AG04449 (cell line): Measurements from ENCODE around the gene TLE1.

Source experiments
- CTCF ChIA-PET: fragments of 350-600 bp; formaldehyde crosslinking; extraction: SDS; loops from one replicate; lab custom pipeline; 2021; ENCODE audit warnings: antibody characterized with exemption; lab: Yijun Ruan, JAX
- POLR2A ChIA-PET: fragments of 400-600, 350-600 bp; formaldehyde crosslinking; extraction: SDS; loops from one replicate; lab custom pipeline; 2020; ENCODE audit warnings: antibody characterized with exemption, inconsistent platforms; lab: Yijun Ruan, JAX
- DNase-seq: peaks from one replicate; pipeline ENCODE4 v3.0.0-alpha.2; 2010; ENCODE audit warnings: low read depth, low spot score
- H3K4me3 ChIP-seq: 2 replicates; pipeline ENCODE4 v1.5.1; 2011; ENCODE audit warnings: low read depth, mild to moderate bottlenecking, control low read depth, low read length
- TF ChIP-seq, protein P1 (sequence below): IDR thresholded peaks from one replicate; pipeline ENCODE4 v1.5.1; 2011; ENCODE audit warnings: mild to moderate bottlenecking, moderate library complexity, low read length, control low read depth, inconsistent platforms; ENCODE audit not compliant: insufficient read depth; ENCODE audit errors: missing control alignments

The TLE1 gene

DNA sequence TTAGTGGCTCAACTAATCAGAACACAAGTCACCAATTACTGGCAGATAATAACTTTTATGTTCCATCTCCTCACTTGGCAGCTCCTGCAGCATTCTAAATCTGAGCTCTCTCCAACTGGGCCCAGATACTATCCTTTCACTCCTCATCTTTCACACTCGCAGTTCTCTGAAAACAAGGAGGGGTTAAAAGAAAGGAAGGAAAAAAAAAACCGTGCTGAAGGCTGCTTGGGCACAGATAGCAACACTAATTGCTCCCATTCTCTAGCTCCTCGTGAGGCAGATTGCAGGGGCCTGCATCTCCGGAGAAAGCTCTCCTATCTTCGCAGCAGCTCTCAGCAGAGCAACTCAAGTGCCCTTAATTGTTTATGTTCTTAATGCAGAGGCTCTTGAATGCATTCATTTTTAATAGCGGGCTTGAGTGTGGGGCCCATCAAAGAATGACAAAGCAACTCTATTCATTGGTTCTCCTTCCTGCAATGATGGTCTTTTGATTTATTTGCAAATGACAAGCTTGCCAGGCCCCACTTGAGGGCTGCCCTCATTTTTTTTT lies 23.9 kb downstream of the TLE1 start:
- no peak for DNase-seq
- ChIA-PET POLR2A (no interaction called here), CTCF (interaction anchor here (1.0 kb wide), 2 partner anchors 141 to 143 kb away, joined by 3 to 4 read pairs; no protein-coding TSS in a partner anchor)

DNA sequence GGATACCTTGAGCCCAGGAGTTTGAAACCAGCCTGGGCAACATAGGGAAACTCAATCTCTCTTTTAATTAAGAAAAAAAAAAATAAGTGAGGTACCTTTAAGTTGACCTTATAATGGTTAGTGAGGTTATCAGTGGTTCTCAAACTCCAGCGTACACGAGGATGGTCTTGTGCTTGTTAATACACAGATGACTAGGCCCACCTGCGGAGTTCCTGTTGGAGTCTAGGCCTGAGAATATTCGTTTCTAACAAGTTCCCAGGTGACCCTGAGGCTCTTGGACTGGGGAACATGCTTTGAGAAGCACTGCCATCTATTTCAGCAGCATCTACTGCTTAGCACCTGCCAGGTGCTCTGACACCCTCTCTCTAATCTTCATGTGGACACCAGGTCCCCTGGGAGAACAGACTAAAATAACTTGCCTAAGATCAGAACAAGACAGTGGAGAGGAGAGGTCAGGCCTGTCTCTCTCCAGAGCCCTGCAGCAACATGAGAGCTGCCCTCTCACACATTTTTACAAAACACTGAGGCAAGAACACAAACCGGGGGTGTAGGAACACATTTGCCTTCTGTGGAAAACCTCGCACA lies 24.6 kb downstream of the TLE1 start:
- POLR2A ChIA-PET = no interaction called here
- TF ChIP-seq, protein P1, sequence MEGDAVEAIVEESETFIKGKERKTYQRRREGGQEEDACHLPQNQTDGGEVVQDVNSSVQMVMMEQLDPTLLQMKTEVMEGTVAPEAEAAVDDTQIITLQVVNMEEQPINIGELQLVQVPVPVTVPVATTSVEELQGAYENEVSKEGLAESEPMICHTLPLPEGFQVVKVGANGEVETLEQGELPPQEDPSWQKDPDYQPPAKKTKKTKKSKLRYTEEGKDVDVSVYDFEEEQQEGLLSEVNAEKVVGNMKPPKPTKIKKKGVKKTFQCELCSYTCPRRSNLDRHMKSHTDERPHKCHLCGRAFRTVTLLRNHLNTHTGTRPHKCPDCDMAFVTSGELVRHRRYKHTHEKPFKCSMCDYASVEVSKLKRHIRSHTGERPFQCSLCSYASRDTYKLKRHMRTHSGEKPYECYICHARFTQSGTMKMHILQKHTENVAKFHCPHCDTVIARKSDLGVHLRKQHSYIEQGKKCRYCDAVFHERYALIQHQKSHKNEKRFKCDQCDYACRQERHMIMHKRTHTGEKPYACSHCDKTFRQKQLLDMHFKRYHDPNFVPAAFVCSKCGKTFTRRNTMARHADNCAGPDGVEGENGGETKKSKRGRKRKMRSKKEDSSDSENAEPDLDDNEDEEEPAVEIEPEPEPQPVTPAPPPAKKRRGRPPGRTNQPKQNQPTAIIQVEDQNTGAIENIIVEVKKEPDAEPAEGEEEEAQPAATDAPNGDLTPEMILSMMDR = no peak
- H3K4me3 ChIP-seq = no peak overlapping the region
- CTCF ChIA-PET = interaction anchor here (1.0 kb wide), 2 partner anchors 140 to 142 kb away, joined by 3 to 4 read pairs; no protein-coding TSS in a partner anchor
- DNase-seq = no peak

More for the DNA sequence above, 23.9 kb downstream of the TLE1 start:
- TF ChIP-seq, protein P1 = no peak
- H3K4me3 ChIP-seq = no peak overlapping the region

DNA sequence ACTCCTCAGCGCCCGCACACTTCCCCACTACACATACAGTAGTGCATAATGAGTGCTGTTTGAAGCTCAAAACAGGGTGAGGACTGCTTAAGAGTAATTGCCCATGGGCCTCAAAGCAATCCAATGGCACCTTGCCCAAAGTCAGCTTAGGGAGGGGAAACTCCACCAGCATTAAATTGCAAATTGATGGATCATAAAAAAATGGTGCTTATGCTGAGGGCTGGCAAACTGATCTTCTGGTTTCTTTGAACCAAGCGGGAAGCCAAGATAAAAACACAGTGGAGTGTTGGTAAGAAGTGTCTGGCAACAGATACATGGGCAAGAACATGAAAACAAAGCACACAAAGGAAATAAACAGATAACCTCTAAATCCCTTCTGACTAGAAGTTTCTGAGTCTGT lies 28.0 kb downstream of the TLE1 start:
- H3K4me3 ChIP-seq = no peak overlapping the region
- CTCF ChIA-PET = interaction anchor here (1.4 kb wide), 1 partner anchor 16 kb away, joined by 3 read pairs; no protein-coding TSS in a partner anchor
- POLR2A ChIA-PET = no interaction called here
- DNase-seq = no peak
- TF ChIP-seq, protein P1 = no peak

DNA sequence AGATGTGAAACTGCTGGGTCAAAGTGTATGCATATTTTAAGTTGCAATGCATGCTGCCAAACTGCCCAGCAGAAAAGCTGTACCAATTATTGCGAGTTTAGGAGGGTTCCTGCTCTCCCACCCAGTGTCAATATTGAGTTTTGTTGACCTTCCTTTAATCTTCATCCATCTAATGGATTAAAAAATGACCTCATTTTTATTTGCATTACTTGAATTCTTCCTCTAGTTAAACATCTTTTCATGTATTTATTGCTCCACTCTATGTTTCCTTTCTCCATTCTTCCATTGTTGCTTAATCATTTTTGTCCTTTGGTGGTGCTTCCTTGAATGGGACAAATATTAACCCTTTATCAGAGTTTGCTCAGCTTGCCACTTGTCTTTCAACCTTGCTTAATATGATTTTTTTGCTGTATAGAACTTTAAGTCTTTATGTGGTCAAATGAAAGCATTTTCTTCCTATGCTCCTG lies 32.4 kb downstream of the TLE1 start:
- TF ChIP-seq, protein P1 = no peak
- POLR2A ChIA-PET = no interaction called here
- DNase-seq = no peak
- CTCF ChIA-PET = no interaction called here
- H3K4me3 ChIP-seq = no peak overlapping the region

DNA sequence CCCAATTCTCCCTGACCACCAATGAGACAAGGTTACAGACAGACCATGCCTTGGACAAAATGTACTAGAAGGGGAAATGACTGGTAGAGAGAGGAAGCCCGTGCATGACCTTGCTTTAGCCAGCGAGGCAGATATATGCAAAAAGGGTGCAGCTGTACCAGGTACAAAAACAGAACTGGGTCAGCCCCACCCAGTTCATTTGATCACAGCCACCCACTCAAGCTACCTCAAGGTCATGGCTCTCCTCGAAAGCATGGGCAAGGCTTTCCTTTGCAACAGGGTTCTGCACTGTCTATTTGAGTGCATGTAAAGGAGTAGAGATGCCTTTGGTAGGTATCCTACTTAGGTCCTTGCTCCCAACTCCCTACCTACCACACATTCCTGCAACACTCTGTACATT lies 33.3 kb downstream of the TLE1 start:
- ChIA-PET CTCF (no interaction called here), POLR2A (no interaction called here)
- TF ChIP-seq, protein P1 = no peak
- H3K4me3 ChIP-seq = no peak overlapping the region
- no peak for DNase-seq

DNA sequence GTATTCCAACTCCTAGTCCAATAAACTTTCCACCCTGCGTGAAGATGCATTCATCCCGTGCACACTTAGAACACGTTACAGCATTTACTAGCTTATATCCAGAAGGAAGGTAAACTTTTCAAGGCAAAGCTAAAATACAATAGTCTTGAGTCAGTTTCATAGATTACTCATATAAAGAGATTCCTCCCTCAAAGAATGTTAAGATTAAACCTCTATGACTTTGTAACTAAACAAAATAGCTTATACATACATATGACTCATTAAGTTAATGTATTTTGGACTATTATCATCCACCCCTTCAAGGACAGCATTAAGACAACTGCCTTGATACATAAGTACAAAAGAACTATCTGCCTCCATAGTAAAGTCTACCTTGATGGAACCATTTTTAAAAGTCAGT lies 36.1 kb downstream of the TLE1 start:
- no peak for DNase-seq
- TF ChIP-seq, protein P1 = no peak
- POLR2A ChIA-PET = no interaction called here
- CTCF ChIA-PET = no interaction called here
- no peak overlapping the region for H3K4me3 ChIP-seq
